Measurements from ENCODE around the gene HAUS7.
"Not testable (repeated sequence)": the region's sequence is repeated elsewhere in the genome, so short reads cannot be mapped to it uniquely, and the experiment has no call there.

The HAUS7 gene

GRCh38 chrX:153407736-153408135 is 62.6 kb downstream of the HAUS7 start:
- TF ChIP-seq CTCF (IDR thresholded peaks at IDR 0.05) = no peak
- H3K27ac ChIP-seq = no peak overlapping the region
- H3K4me3 ChIP-seq = no peak overlapping the region
- no peak for DNase-seq (ENCODE audit: low spot score)

- no peak for DNase-seq (ENCODE audit: low spot score)
- no peak for TF ChIP-seq CTCF (IDR thresholded peaks at IDR 0.05)
- Histone ChIP-seq H3K4me3 (no peak overlapping the region), H3K27ac (no peak overlapping the region)
Measured at GRCh38 chrX:153406903-153407302, 63.5 kb downstream of the HAUS7 start.

GRCh38 chrX:153406011-153406410 is 64.4 kb downstream of the HAUS7 start:
- no peak for DNase-seq (ENCODE audit: low spot score)
- H3K4me3 ChIP-seq = no peak overlapping the region
- no peak overlapping the region for H3K27ac ChIP-seq
- TF ChIP-seq CTCF (IDR thresholded peaks at IDR 0.05) = no peak

GRCh38 chrX:153405426-153405825 is 65.0 kb downstream of the HAUS7 start:
- no peak for TF ChIP-seq CTCF (IDR thresholded peaks at IDR 0.05)
- Histone ChIP-seq H3K27ac (no peak overlapping the region), H3K4me3 (no peak overlapping the region)
- DNase-seq (ENCODE audit: low spot score) = no peak

- H3K4me3 ChIP-seq; H3K27ac ChIP-seq; DNase-seq (ENCODE audit: low spot score): not testable (repeated sequence)
Measured at GRCh38 chrX:153404333-153404732, 66.0 kb downstream of the HAUS7 start.

GRCh38 chrX:153401133-153401764 is 69.1 kb downstream of the HAUS7 start, which contains the start of gene PNMA6E:
PNMA6E (minus strand) TSS chrX:153401350; CDS start chrX:153398849, 2,501 bp downstream.
- DNase-seq (ENCODE audit: low spot score) = no peak

More at GRCh38 chrX:153401133-153401764, 69.1 kb downstream of the HAUS7 start, which contains the start of gene PNMA6E:
- Histone ChIP-seq H3K4me3 (no peak within 1 kb of the TSS), H3K27ac (no peak within 1 kb of the TSS)
- no peak for TF ChIP-seq CTCF (IDR thresholded peaks at IDR 0.05)

All from coronary artery (tissue), 2 donors.